IMR-90 (cell line): ENCODE results near the gene RPS15. TPM values are rescaled to one million over a fixed set of nuclear protein-coding genes. Genes with fewer than 3 reads are reported as not detected.

Experiments used
- ATAC-seq: fragments of 200-7000 bp; cut with Tn5 transposase; 2 replicates; pipeline ENCODE4 v1.9.1; 2020; ENCODE audit warnings: low read depth, mild to moderate bottlenecking, moderate library complexity
- BruUV-seq: library from RNA; stranded (reverse); fragments of 400-500 nt; replicated peaks from 2 replicates; lab custom pipeline; 2021; lab: Mats Ljungman, UMichigan
- CTCF ChIA-PET: fragments of 300-600 bp; formaldehyde crosslinking; extraction: SDS; loops from one replicate; lab custom pipeline; 2021; ENCODE audit warnings: antibody characterized with exemption; lab: Yijun Ruan, JAX
- POLR2A ChIA-PET: fragments of 300-600 bp; sonication (Branson Sonifier 250); formaldehyde crosslinking; loops from one replicate; lab custom pipeline; 2022; ENCODE audit warnings: antibody characterized with exemption; ENCODE audit not compliant: unreplicated experiment; lab: Charles Lee
- DNase-seq: peaks from one replicate; pipeline ENCODE4 v3.0.0; 2013
- H2AFZ ChIP-seq: replicated peaks from 2 replicates; pipeline ENCODE3; 2013; ENCODE audit warnings: low read length, mild to moderate bottlenecking; ENCODE audit not compliant: poor library complexity
- H2AK5ac ChIP-seq: 2 replicates; pipeline ENCODE4 v1.6.1; 2013; ENCODE audit warnings: low read depth, low read length, inconsistent platforms
- H2AK9ac ChIP-seq: replicated peaks from 2 replicates; pipeline ENCODE3; 2013; ENCODE audit warnings: mild to moderate bottlenecking, low read depth, low read length, moderate library complexity; ENCODE audit not compliant: poor library complexity
- H2BK120ac ChIP-seq: 2 replicates; pipeline ENCODE4 v1.6.1; 2013; ENCODE audit warnings: low read depth, low read length, inconsistent platforms
- H2BK15ac ChIP-seq: 3 replicates; pipeline ENCODE4 v1.6.1; 2013; ENCODE audit warnings: low read depth, low read length, inconsistent platforms
- H2BK20ac ChIP-seq: 2 replicates; pipeline ENCODE4 v1.6.1; 2013; ENCODE audit warnings: low read depth, mild to moderate bottlenecking, inconsistent platforms, low read length, moderate library complexity
- H2BK5ac ChIP-seq: 2 replicates; pipeline ENCODE4 v1.6.1; 2013; ENCODE audit warnings: mild to moderate bottlenecking, low read depth, low read length, inconsistent platforms; ENCODE audit not compliant: poor library complexity, severe bottlenecking
- H3K14ac ChIP-seq: replicated peaks from 2 replicates; pipeline ENCODE4 v1.6.1; 2013; ENCODE audit warnings: low read depth, low read length, inconsistent platforms
- H3K18ac ChIP-seq: 2 replicates; pipeline ENCODE4 v1.6.1; 2013; ENCODE audit warnings: low read depth, low read length, control low read depth
- H3K23ac ChIP-seq: 2 replicates; pipeline ENCODE4 v1.6.1; 2013; ENCODE audit warnings: low read depth, low read length, inconsistent platforms
- H3K27ac ChIP-seq: 2 replicates; pipeline ENCODE4 v1.5.1; 2013; ENCODE audit warnings: mild to moderate bottlenecking, control low read depth, low read length; ENCODE audit not compliant: insufficient read depth
- H3K27me3 ChIP-seq: 2 replicates; pipeline ENCODE4 v1.6.1; 2013; ENCODE audit warnings: low read length; ENCODE audit not compliant: control insufficient read depth, insufficient read depth
- H3K36me3 ChIP-seq: 2 replicates; pipeline ENCODE4 v1.6.1; 2013; ENCODE audit warnings: low read length, mixed read lengths; ENCODE audit not compliant: control insufficient read depth, insufficient read depth
- H3K4ac ChIP-seq: 2 replicates; pipeline ENCODE4 v1.6.1; 2013; ENCODE audit warnings: low read depth, low read length, inconsistent platforms
- H3K4me1 ChIP-seq: 2 replicates; pipeline ENCODE4 v1.6.1; 2013; ENCODE audit warnings: low read length, mixed read lengths; ENCODE audit not compliant: control insufficient read depth, insufficient read depth
- H3K4me2 ChIP-seq: 2 replicates; pipeline ENCODE4 v1.6.1; 2013; ENCODE audit warnings: low read depth, mild to moderate bottlenecking, control low read depth, low read length, moderate library complexity
- H3K4me3 ChIP-seq: 2 replicates; pipeline ENCODE4 v1.5.1; 2013; ENCODE audit warnings: low read depth, mild to moderate bottlenecking, control low read depth, low read length, moderate library complexity; ENCODE audit not compliant: insufficient read depth
- H3K56ac ChIP-seq: 2 replicates; pipeline ENCODE4 v1.6.1; 2013; ENCODE audit warnings: low read length, inconsistent platforms; ENCODE audit not compliant: insufficient read depth; ENCODE audit errors: extremely low read depth
- H3K79me1 ChIP-seq, 2 experiments: 2 replicates each; pipeline ENCODE4 v1.6.1; 2013; ENCODE audit warnings: low read length in 2 of 2, inconsistent platforms in 1 of 2, low read depth in 1 of 2
- H3K9ac ChIP-seq: 2 replicates; pipeline ENCODE4 v1.6.1; 2013; ENCODE audit warnings: low read depth, low read length, control low read depth
- H3K9me1 ChIP-seq: 2 replicates; pipeline ENCODE4 v1.6.1; 2013; ENCODE audit warnings: low read length, inconsistent platforms; ENCODE audit not compliant: insufficient read depth
- H3K9me3 ChIP-seq: 2 replicates; pipeline ENCODE4 v1.6.1; 2013; ENCODE audit warnings: low read length; ENCODE audit not compliant: control insufficient read depth, insufficient read depth
- H4K20me1 ChIP-seq: 2 replicates; pipeline ENCODE4 v1.6.1; 2013; ENCODE audit warnings: low read length, inconsistent platforms; ENCODE audit not compliant: insufficient read depth
- H4K5ac ChIP-seq: 2 replicates; pipeline ENCODE4 v1.6.1; 2013; ENCODE audit warnings: mild to moderate bottlenecking, low read depth, low read length, control low read depth
- H4K8ac ChIP-seq, 2 experiments: 2 replicates each; pipeline ENCODE4 v1.6.1; 2013; ENCODE audit warnings: low read depth in 2 of 2, low read length in 2 of 2, control low read depth in 1 of 2, inconsistent platforms in 1 of 2
- H4K91ac ChIP-seq: 2 replicates; pipeline ENCODE4 v1.6.1; 2013; ENCODE audit warnings: low read depth, low read length, inconsistent platforms; ENCODE audit not compliant: insufficient read depth
- BHLHE40 ChIP-seq: fragments of 150-350 bp; IDR thresholded peaks from 2 replicates; pipeline ENCODE4 v1.6.1; 2016; ENCODE audit warnings: mild to moderate bottlenecking, low read depth, low read length
- CEBPB ChIP-seq: IDR thresholded peaks from 2 replicates; pipeline ENCODE4 v1.6.1; 2012; ENCODE audit warnings: low read depth, low read length, improper control_type of control experiment
- CHD1 ChIP-seq: IDR thresholded peaks from 2 replicates; pipeline ENCODE4 v1.6.1; 2012; ENCODE audit warnings: low read depth, low read length, improper control_type of control experiment
- CTCF ChIP-seq: conservative IDR thresholded peaks from 2 replicates; pipeline ENCODE4 v1.5.1; 2012; ENCODE audit warnings: mild to moderate bottlenecking, low read depth, low read length, improper control_type of control experiment
- FOS ChIP-seq: fragments of 150-350 bp; IDR thresholded peaks from 2 replicates; pipeline ENCODE4 v1.6.1; 2016; ENCODE audit warnings: low read depth, low read length
- MAZ ChIP-seq: IDR thresholded peaks from 2 replicates; pipeline ENCODE4 v1.6.1; 2012; ENCODE audit warnings: low read depth, mild to moderate bottlenecking, low read length, improper control_type of control experiment, moderate library complexity, borderline replicate concordance
- MXI1 ChIP-seq: IDR thresholded peaks from 2 replicates; pipeline ENCODE4 v1.6.1; 2012; ENCODE audit warnings: low read depth, mild to moderate bottlenecking, low read length, moderate library complexity, borderline replicate concordance
- RAD21 ChIP-seq: IDR thresholded peaks from 2 replicates; pipeline ENCODE4 v1.6.1; 2012; ENCODE audit warnings: low read length, improper control_type of control experiment
- RCOR1 ChIP-seq: IDR thresholded peaks from 2 replicates; pipeline ENCODE4 v1.6.1; 2012; ENCODE audit warnings: mild to moderate bottlenecking, low read length, improper control_type of control experiment; ENCODE audit not compliant: insufficient replicate concordance
- RFX5 ChIP-seq: IDR thresholded peaks from 2 replicates; pipeline ENCODE4 v1.8.0; 2012; ENCODE audit warnings: low read depth, mild to moderate bottlenecking, low read length, moderate library complexity
- SMC3 ChIP-seq: fragments of 150-350 bp; IDR thresholded peaks from 2 replicates; pipeline ENCODE4 v1.6.1; 2016; ENCODE audit warnings: low read depth, mild to moderate bottlenecking, antibody characterized with exemption, low read length, moderate library complexity
- WGBS, 2 experiments: methylation state at CpG; one replicate each; pipeline versions ENCODE4 v1.1.5 to v1.1.7; 2013; ENCODE audit warnings: missing lambda C conversion rate in 2 of 2; ENCODE audit not compliant: insufficient read length in 1 of 2; ENCODE audit errors: extremely low coverage in 2 of 2; 5-methylcytosine and 5-hydroxymethylcytosine counted together
- dilution Hi-C: fragments of 300-500 bp; cut with HindIII; formaldehyde crosslinking; loops from one replicate; pipeline ENCODE4 v1.14.3; 2018; ENCODE audit warnings: low sequenced_read_pairs; ENCODE audit not compliant: unreplicated experiment
- in situ Hi-C: fragments of 300-500 bp; cut with MboI; formaldehyde crosslinking; loops from 3 replicates; pipeline ENCODE4 v1.14.3; 2019; ENCODE audit warnings: low sequenced_read_pairs, inconsistent platforms, mixed read lengths
- intact Hi-C: fragments of 100-400 bp; cut with micrococcal nuclease; formaldehyde crosslinking; loops from 2 replicates; pipeline ENCODE4 v1.10.0; 2022
- polyA plus RNA-seq, 3 experiments: library from polyadenylated mRNA; depleted of rRNA; stranded (reverse); fragments of >200 nt; gene quantifications; 2 replicates each; pipeline ENCODE4 v1.2.3, GENCODE V29; 2012; ENCODE audit warnings: low replicate concordance in 1 of 3
- total RNA-seq: library from RNA; depleted of rRNA; stranded (reverse); fragments of >200 nt; gene quantifications from 2 replicates; pipeline ENCODE4 v1.2.3, GENCODE V29; 2012
- TF ChIP-seq, protein P1 (sequence below): fragments of 150-350 bp; IDR thresholded peaks from 2 replicates; pipeline ENCODE4 v1.6.1; 2017; ENCODE audit warnings: mild to moderate bottlenecking, antibody characterized with exemption, low read length, low read depth
- TF ChIP-seq, protein P2 (sequence below): fragments of 150-350 bp; IDR thresholded peaks from 2 replicates; pipeline ENCODE4 v1.6.1; 2016; ENCODE audit warnings: low read depth, mild to moderate bottlenecking, low read length, moderate library complexity, borderline replicate concordance

The RPS15 gene
- total and polyA plus RNA-seq, 2 of the 4 experiments (the other 2 are of a cell fraction) = 1,179 to 1,855 TPM

DNA sequence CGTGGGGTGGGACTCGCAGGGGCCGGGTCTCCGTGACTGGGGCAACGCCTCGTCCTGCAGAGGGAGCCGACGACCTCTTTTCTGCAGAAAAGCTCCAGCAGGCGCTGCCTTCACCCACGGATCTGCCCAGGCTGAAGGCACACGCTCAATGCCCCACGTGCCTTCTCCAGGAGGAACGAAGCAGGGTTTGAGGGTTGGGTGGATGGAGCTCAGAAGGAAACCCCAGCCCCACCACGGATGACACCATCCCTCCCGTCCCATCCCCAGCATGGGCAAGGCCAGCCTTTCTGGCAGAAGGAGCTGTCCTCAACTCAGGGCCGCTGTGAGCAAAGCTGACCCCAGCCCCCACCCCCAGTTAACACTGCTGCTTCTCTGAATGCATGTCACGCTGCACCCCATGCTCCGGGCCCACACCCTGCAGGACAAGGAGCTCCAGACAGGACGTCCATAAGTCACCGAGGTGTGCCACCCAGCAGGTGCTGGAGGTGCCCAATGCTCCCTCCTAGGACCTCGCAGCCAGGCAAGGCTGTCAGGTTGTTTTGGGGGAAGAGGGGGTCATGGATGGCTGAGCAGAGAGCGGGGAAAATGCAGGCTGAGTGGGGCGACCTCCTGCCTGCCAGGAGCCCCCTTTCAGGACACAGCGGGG lies 33.4 kb downstream of the RPS15 start:
- Histone ChIP-seq H4K5ac (no peak overlapping the region), H3K9me3 (no peaks in the 10 kb centered on the region; the same call in 1 of the 2 replicates), H3K4me2 (no peak overlapping the region; the same call in 1 of the 2 replicates), H4K91ac (no peak overlapping the region), H3K23ac (no peak overlapping the region), H2BK15ac (no peak overlapping the region), H2AK9ac (peak overlapping the region; percentile 9), H3K18ac (no peak overlapping the region), H3K56ac (no peak overlapping the region), H3K9me1 (no peaks in the 10 kb centered on the region), H3K79me1 (peaks cover 0 to 38% of the 10 kb centered on the region in 2 experiments; a peak in 3 of 4 replicates), H2AK5ac (no peak overlapping the region), H2BK20ac (no peak overlapping the region), H3K36me3 (peaks cover 6% of the 10 kb centered on the region; the same call in 1 of the 2 replicates), H3K4ac (no peak overlapping the region), H2BK5ac (no peak overlapping the region), H3K4me3 (no peak overlapping the region), H2BK120ac (no peak overlapping the region), H3K14ac (no peak overlapping the region), H4K20me1 (peaks cover 86% of the 10 kb centered on the region), H3K27me3 (peaks cover 58% of the 10 kb centered on the region), H2AFZ (no peak overlapping the region), H3K4me1 (peaks cover 21% of the 10 kb centered on the region), H3K9ac (no peak overlapping the region), H3K27ac (no peak overlapping the region), H4K8ac (no peak overlapping the region)
- intact Hi-C loops (no loop called here), dilution Hi-C loops (no loop called here), in situ Hi-C loops (no loop called here)
- ChIA-PET CTCF (interaction anchor here (0.6 kb wide), 1 partner anchor 982 kb away, joined by 4 read pairs; no protein-coding TSS in a partner anchor), POLR2A (interaction anchor here (0.6 kb wide), 1 partner anchor 43 kb away, joined by 3 read pairs; no protein-coding TSS in a partner anchor)
- TF ChIP-seq, protein P1, sequence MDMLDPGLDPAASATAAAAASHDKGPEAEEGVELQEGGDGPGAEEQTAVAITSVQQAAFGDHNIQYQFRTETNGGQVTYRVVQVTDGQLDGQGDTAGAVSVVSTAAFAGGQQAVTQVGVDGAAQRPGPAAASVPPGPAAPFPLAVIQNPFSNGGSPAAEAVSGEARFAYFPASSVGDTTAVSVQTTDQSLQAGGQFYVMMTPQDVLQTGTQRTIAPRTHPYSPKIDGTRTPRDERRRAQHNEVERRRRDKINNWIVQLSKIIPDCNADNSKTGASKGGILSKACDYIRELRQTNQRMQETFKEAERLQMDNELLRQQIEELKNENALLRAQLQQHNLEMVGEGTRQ = 0 out of 2 replicates have a peak, but pooled peaks have one; percentile 15
- TF ChIP-seq CEBPB (no peak), SMC3 (no peak), MXI1 (no peak), CHD1 (no peak), MAZ (no peak), FOS (no peak), BHLHE40 (no peak), RCOR1 (no peak), CTCF (0 out of 2 replicates have a peak, but pooled peaks have one; percentile 19), RFX5 (no peak), RAD21 (no peak)
- TF ChIP-seq, protein P2, sequence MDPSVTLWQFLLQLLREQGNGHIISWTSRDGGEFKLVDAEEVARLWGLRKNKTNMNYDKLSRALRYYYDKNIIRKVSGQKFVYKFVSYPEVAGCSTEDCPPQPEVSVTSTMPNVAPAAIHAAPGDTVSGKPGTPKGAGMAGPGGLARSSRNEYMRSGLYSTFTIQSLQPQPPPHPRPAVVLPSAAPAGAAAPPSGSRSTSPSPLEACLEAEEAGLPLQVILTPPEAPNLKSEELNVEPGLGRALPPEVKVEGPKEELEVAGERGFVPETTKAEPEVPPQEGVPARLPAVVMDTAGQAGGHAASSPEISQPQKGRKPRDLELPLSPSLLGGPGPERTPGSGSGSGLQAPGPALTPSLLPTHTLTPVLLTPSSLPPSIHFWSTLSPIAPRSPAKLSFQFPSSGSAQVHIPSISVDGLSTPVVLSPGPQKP = no peak
- whole genome bisulfite sequencing, 2 experiments = 21% methylated on average over 10 of the region's 24 CpGs; no CpG with 5 or more reads in 1 of the 2 experiments
- BruUV-seq = no TSS peak
- ATAC-seq (no peak), DNase-seq (no peak)
